Stimulated activated memory B cell treated with anti-CD40 and anti-IgM and Interleukin-4, amounts not matched to agents 10 μg/mL and 1 μg/mL and 100 μg/mL, for 72 hours (primary cell): Measurements from ENCODE around the gene CTNNA3.

Experiments
- ATAC-seq: fragments of 150-1000 bp; cut with Tn5 transposase; 2 replicates; pipeline ENCODE4 v1.10.0; 2021
- H3K27ac Mint-ChIP-seq: one replicate; pipeline ENCODE4 v1.8.0; 2022; ENCODE audit warnings: mild to moderate bottlenecking, mixed read lengths
- H3K27me3 Mint-ChIP-seq: one replicate; pipeline ENCODE4 v1.8.0; 2022; ENCODE audit warnings: mixed read lengths
- H3K36me3 Mint-ChIP-seq: one replicate; pipeline ENCODE4 v1.8.0; 2022; ENCODE audit warnings: mixed read lengths
- H3K4me1 Mint-ChIP-seq: one replicate; pipeline ENCODE4 v1.8.0; 2022; ENCODE audit warnings: mixed read lengths
- H3K4me3 Mint-ChIP-seq: one replicate; pipeline ENCODE4 v1.8.0; 2022; ENCODE audit warnings: mild to moderate bottlenecking, moderate library complexity, mixed read lengths
- H3K9me3 Mint-ChIP-seq: one replicate; pipeline ENCODE4 v1.8.0; 2022; ENCODE audit warnings: mixed read lengths

CTNNA3 gene

DNA sequence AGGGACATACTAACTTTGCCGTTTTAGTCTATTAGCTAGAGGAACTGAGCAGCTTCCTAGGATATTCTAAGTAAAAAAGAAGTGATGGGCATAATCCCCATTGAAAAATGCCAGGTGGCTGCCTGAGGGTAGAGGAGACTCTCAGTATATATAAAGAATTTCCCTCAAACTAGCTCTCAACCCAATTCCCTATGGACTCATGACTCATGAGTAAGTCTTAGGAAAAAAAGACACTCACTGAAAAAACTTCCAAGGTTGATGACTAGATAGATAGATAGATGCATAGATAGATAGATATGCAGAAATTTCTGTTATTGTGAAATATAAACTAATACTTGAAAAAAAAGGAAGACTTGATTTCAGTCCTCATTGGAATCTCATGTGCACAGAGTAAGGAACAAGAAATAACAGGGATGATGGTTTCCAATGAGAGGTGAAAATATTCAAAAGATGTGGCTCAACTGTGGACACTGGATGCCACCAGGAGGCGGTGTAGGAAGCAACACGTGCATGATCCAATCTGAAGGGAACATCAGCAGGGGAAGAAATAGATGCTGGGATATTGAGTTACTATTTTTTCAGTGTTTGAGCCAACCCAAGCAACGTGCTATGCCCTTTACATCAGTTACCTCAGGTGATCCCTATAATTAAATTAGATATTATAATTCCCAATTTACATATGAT is 1481.1 kb downstream of the CTNNA3 start:
- Mint-ChIP-seq H3K4me1 (no peaks in the 10 kb centered on the region), H3K27me3 (no peaks in the 10 kb centered on the region), H3K4me3 (no peak overlapping the region), H3K27ac (no peak overlapping the region), H3K9me3 (no peaks in the 10 kb centered on the region), H3K36me3 (no peaks in the 10 kb centered on the region)
- no peak for ATAC-seq

DNA sequence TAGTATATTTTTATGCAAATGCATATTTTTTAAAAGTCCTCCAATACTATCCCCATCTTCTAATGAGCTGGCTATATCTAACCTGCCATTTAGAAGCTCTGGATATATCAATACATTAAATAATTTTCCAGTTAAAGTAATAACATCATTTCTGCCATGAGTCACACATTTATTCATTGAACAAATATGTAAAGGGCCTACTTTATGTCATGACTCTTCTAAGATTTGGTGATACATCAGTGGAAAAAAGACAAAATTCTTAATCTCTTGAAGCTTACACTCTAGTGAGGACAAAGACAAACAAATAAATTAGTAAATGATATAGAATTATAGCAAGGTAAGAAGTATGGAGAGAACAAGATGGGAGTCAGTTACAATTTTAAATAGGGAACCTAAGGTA is 1487.0 kb downstream of the CTNNA3 start:
- H3K4me1 Mint-ChIP-seq = no peaks in the 10 kb centered on the region
- no peak for ATAC-seq

DNA sequence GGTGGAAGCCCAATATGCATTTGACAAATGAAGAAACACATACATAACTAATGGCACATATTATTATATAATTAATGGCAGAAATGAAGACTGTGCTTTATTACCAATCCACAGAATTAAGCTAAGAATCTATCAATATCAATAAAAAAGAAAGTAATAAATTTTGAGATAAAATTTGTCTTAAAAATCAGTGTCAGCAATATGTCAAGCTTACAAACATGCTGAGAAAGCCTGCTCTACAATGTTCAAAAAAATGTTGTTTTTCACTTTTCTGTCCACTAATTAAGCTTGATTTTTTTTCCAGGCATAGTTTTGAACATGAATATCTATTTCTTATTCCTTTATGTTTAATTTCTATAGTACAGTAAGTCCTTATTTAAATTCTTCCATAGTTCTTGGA is 1491.2 kb downstream of the CTNNA3 start:
- Mint-ChIP-seq H3K36me3 (no peaks in the 10 kb centered on the region), H3K9me3 (peaks cover 2% of the 10 kb centered on the region), H3K4me3 (no peak overlapping the region), H3K27me3 (no peaks in the 10 kb centered on the region), H3K27ac (no peak overlapping the region), H3K4me1 (no peaks in the 10 kb centered on the region)
- no peak for ATAC-seq

More for the DNA sequence above, 1487.0 kb downstream of the CTNNA3 start:
- no peaks in the 10 kb centered on the region for H3K9me3 Mint-ChIP-seq
- no peaks in the 10 kb centered on the region for H3K27me3 Mint-ChIP-seq
- no peak overlapping the region for H3K27ac Mint-ChIP-seq
- H3K36me3 Mint-ChIP-seq = no peaks in the 10 kb centered on the region
- H3K4me3 Mint-ChIP-seq = no peak overlapping the region

DNA sequence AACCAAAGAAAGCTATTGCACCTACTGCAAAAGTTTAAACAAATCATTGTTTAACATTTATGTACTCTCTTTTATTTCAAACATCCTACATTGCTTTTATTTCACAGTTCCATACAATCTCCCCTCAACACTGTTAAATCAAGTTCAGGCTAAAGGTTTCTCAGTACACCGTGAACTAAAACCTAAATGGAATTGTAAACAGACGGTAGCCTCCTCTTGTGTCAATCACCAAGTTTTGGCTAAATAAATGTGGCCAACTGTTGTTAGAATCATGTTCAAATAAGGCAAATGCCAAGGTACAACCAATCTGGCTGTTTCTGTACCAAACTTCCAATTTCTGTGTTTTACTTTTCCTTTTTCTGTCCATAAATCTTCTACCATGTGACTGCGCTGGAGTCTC is 1493.9 kb downstream of the CTNNA3 start:
- no peak overlapping the region for H3K27ac Mint-ChIP-seq
- H3K27me3 Mint-ChIP-seq = no peaks in the 10 kb centered on the region
- H3K4me3 Mint-ChIP-seq = no peak overlapping the region
- H3K36me3 Mint-ChIP-seq = no peaks in the 10 kb centered on the region
- no peak for ATAC-seq
- H3K9me3 Mint-ChIP-seq = peaks cover 3% of the 10 kb centered on the region
- no peaks in the 10 kb centered on the region for H3K4me1 Mint-ChIP-seq

DNA sequence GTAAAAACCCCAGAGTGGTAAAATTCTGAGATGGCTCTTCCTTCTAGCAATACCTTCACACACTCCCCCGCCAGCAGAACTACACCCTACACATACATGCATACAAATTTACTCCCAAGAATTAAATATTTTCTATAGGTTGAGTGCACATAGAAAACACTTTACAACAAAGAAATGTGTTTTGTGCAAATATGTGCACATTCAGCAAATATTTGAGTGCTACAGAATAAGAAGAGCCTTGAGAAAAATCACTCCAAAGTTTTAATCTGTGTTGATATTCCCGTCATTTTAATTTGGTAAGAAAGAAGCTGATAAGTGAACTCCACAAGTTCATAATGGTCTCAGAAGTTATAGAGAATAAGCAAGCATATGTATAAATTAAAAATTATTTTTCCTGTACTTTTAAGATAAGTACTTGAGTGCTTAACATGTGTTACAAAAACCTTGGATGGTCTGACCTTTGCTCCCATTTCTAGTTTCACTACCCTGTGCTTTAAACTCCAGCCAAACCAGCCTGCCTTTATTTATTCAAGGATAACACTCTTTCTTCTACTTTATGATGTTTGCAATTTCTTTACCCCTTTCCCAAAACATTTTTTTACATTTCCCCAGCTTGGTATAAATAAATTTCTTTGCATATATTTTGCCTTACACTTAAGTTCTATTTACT is 1503.7 kb downstream of the CTNNA3 start:
- H3K27ac Mint-ChIP-seq = no peak overlapping the region
- H3K9me3 Mint-ChIP-seq = no peaks in the 10 kb centered on the region
- H3K4me1 Mint-ChIP-seq = no peaks in the 10 kb centered on the region
- no peaks in the 10 kb centered on the region for H3K36me3 Mint-ChIP-seq
- ATAC-seq = no peak
- no peak overlapping the region for H3K4me3 Mint-ChIP-seq
- peaks cover 11% of the 10 kb centered on the region for H3K27me3 Mint-ChIP-seq

DNA sequence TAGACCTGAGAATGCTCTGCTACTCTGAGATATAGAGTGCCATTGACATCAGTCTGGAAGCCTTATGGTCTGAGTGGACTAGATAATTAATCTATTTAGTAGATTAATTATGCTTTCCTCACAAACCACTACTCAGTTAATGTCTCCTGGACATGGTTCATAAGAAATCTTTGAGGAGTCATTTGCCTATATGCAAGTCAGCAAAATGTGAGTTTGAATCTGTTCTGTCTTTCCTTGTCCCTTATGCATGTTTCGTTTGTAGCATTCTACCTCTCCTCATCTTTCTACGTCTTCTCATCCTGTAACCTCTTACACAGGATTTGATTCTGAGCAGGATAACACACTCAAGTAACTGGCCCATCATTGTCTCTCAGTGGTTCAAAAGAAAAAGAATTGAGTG is 1505.6 kb downstream of the CTNNA3 start:
- H3K4me1 Mint-ChIP-seq = no peaks in the 10 kb centered on the region
- peaks cover 11% of the 10 kb centered on the region for H3K27me3 Mint-ChIP-seq
- no peak overlapping the region for H3K4me3 Mint-ChIP-seq
- ATAC-seq = no peak
- no peaks in the 10 kb centered on the region for H3K36me3 Mint-ChIP-seq
- H3K27ac Mint-ChIP-seq = no peak overlapping the region
- no peaks in the 10 kb centered on the region for H3K9me3 Mint-ChIP-seq

GRCh38 chr10:66189271-66189670 is 1506.7 kb downstream of the CTNNA3 start:
- H3K36me3 Mint-ChIP-seq = no peaks in the 10 kb centered on the region
- no peak for ATAC-seq
- H3K27ac Mint-ChIP-seq = no peak overlapping the region
- no peak overlapping the region for H3K4me3 Mint-ChIP-seq
- H3K9me3 Mint-ChIP-seq = no peaks in the 10 kb centered on the region
- H3K27me3 Mint-ChIP-seq = peaks cover 11% of the 10 kb centered on the region
- no peaks in the 10 kb centered on the region for H3K4me1 Mint-ChIP-seq

GRCh38 chr10:66187053-66187733 is 1508.8 kb downstream of the CTNNA3 start:
- Mint-ChIP-seq H3K27me3 (peaks cover 1% of the 10 kb centered on the region), H3K36me3 (no peaks in the 10 kb centered on the region), H3K9me3 (no peaks in the 10 kb centered on the region), H3K4me1 (no peaks in the 10 kb centered on the region), H3K27ac (no peak overlapping the region), H3K4me3 (no peak overlapping the region)
- no peak for ATAC-seq

DNA sequence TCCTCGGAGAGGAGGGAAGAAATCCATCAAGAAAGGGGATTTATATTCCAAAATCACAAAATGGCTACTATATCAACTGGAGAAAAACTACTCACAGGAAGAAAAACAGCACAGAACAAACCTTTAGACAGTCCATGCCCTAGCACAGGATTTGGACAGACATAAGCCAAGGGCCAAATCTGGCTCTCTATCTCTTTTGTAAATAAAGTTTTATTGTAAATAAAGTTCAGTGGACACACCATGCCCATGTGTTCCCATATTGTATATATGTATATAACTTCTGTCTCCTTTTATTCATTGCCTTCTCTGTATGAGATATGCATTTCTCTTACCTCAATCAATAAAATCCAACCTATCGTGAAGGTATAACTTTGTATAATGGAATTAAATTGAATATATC is 1513.0 kb downstream of the CTNNA3 start:
- no peak overlapping the region for H3K27ac Mint-ChIP-seq
- H3K4me3 Mint-ChIP-seq = no peak overlapping the region
- no peaks in the 10 kb centered on the region for H3K9me3 Mint-ChIP-seq
- ATAC-seq = no peak
- no peaks in the 10 kb centered on the region for H3K4me1 Mint-ChIP-seq
- H3K27me3 Mint-ChIP-seq = no peaks in the 10 kb centered on the region
- H3K36me3 Mint-ChIP-seq = no peaks in the 10 kb centered on the region

- Mint-ChIP-seq H3K27me3 (no peaks in the 10 kb centered on the region), H3K36me3 (no peaks in the 10 kb centered on the region), H3K27ac (no peak overlapping the region), H3K4me1 (no peaks in the 10 kb centered on the region), H3K9me3 (no peaks in the 10 kb centered on the region), H3K4me3 (no peak overlapping the region)
- peak; percentile 51 for ATAC-seq
These were observed 1515.2 kb downstream of the CTNNA3 start for GRCh38 chr10:66180581-66181318.

DNA sequence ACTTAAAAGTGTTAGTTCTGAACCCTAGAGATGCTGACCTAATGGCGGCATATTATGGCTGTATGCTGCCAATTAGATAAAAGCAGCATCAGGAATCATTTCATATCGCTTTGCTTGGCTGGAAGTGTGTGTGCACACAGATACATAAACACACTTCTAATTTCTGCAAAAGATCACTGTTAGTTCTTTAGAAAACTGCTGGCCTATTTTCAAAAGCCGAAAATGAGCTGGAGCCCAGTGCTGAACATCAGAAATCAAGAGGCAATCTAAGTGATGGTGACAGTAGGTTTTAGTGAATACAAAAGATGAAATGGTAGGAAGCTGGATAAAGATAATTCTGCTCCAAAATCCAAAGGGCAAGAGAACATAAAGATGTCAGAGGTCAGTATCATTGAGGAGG is 1516.0 kb downstream of the CTNNA3 start:
- no peak overlapping the region for H3K27ac Mint-ChIP-seq
- H3K9me3 Mint-ChIP-seq = no peaks in the 10 kb centered on the region
- H3K4me1 Mint-ChIP-seq = no peaks in the 10 kb centered on the region
- no peaks in the 10 kb centered on the region for H3K27me3 Mint-ChIP-seq
- H3K36me3 Mint-ChIP-seq = no peaks in the 10 kb centered on the region
- no peak for ATAC-seq
- no peak overlapping the region for H3K4me3 Mint-ChIP-seq

DNA sequence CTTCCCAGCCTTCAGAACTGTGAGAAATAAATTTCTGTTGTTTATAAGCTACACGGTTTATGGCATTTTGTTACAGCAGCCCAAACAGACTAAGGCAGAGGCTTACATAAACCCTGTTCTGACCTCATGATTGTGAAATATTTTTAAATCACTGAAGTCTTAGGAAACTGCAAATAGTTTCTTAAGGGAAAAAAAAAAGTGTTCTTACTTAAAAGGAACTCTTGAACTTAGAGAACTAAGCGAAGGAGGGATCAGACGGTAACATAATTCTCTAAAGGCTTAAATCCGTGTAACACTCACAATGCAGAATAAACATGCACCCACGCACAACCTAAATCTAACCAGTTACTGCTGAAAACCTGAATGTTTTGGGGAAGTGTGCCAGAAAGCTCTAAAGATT is 1519.2 kb downstream of the CTNNA3 start:
- H3K27me3 Mint-ChIP-seq = no peaks in the 10 kb centered on the region
- no peak for ATAC-seq
- no peak overlapping the region for H3K4me3 Mint-ChIP-seq
- H3K9me3 Mint-ChIP-seq = no peaks in the 10 kb centered on the region
- no peak overlapping the region for H3K27ac Mint-ChIP-seq
- no peaks in the 10 kb centered on the region for H3K36me3 Mint-ChIP-seq
- H3K4me1 Mint-ChIP-seq = no peaks in the 10 kb centered on the region

DNA sequence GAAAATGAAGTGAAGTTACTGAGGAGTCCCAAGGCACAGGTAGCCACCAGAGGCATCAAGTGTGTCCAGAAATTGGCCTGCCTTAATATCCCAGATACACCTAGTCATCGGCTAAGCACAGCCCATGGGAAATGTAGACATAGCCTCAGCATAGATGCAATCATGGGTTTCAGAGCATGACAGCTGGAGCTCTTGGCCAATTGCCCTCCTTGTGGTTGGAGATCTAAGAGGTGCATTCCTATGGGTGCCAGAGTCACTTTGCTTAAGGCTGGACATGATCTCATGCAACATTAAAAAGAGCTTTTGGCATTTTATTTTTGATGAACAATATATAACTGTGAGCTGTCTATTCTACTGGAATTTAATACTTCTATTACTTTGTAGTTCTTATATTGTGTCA is 1528.2 kb downstream of the CTNNA3 start:
- Mint-ChIP-seq H3K9me3 (no peaks in the 10 kb centered on the region), H3K36me3 (no peaks in the 10 kb centered on the region), H3K27me3 (no peaks in the 10 kb centered on the region)

DNA sequence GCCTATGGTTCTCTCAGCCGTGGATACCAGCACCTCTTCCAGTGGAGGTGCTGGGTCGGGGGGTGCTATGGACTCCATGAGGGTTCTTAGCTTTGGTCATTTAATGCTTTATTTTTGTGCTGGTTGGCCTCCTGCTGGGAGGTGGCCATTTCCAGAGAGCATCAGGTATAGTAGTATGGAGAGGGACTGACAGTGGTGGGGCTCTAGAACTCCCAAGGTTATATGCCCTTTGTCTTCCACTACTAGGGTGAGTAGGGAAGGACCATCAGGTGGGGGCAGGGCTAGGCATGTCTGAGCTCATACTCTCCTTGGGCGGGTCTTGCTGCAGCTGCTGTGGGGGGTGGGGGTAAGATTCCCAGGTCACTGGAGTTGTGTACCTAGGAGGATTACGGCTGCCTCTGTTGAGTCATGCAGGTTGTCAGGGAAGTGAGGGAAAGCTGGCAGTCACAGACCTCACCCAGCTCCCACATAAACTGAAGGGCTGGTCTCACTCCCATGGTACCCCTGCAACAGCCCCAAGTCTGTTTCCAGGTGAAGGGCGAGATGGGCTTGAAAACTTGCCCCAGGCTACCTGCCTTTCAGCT is 1533.3 kb downstream of the CTNNA3 start:
- no peak for ATAC-seq
- Mint-ChIP-seq H3K4me3 (no peak overlapping the region), H3K27me3 (no peaks in the 10 kb centered on the region), H3K4me1 (no peaks in the 10 kb centered on the region), H3K27ac (no peak overlapping the region), H3K36me3 (no peaks in the 10 kb centered on the region), H3K9me3 (peaks cover 6% of the 10 kb centered on the region)

More for the DNA sequence above, 1528.2 kb downstream of the CTNNA3 start:
- H3K27ac Mint-ChIP-seq = no peak overlapping the region
- H3K4me3 Mint-ChIP-seq = no peak overlapping the region
- H3K4me1 Mint-ChIP-seq = no peaks in the 10 kb centered on the region
- no peak for ATAC-seq

- Mint-ChIP-seq H3K27ac (no peak overlapping the region), H3K9me3 (peaks cover under 1% of the 10 kb centered on the region), H3K27me3 (no peaks in the 10 kb centered on the region)
These were observed 1544.6 kb downstream of the CTNNA3 start for GRCh38 chr10:66151346-66151745.

More at GRCh38 chr10:66151346-66151745, 1544.6 kb downstream of the CTNNA3 start:
- no peaks in the 10 kb centered on the region for H3K36me3 Mint-ChIP-seq
- H3K4me1 Mint-ChIP-seq = no peaks in the 10 kb centered on the region
- ATAC-seq = no peak
- no peak overlapping the region for H3K4me3 Mint-ChIP-seq
